ENCODE data around the gene MOV10L1.
"Not testable (repeated sequence)": the region's sequence is repeated elsewhere in the genome, so short reads cannot be mapped to it uniquely, and the experiment has no call there.

MOV10L1 gene

DNA sequence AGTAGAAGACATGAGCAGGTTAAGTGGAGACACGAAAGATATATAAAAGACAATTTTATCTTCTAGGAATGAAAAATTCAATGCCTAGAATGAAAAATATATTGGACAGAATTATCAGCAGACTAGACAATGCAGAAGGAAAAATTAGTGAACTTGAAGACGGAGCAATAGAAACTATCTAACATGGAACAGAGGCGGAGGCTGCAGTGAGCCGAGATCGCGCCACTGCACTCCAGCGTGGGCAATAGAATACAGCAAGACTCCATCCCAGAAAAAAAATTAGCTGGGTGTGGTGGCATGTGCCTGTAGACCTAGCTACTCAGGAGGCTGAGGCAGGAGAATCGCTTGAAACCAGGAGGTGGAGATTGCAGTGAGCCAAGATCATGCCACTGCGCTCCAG is 47.5 kb downstream of the MOV10L1 start:
- not testable (repeated sequence) for H3K9me3 ChIP-seq (ENCODE audit: control insufficient read depth in 2 of 2, low read length in 2 of 2); H3K27me3 ChIP-seq (ENCODE audit: control insufficient read depth in 2 of 2, insufficient read depth in 2 of 2, low read length in 2 of 2); H3K4me1 ChIP-seq (ENCODE audit: control insufficient read depth in 2 of 2, insufficient read depth in 2 of 2, low read length in 2 of 2); H3K9ac ChIP-seq (ENCODE audit: low read depth in 1 of 2, low read length in 2 of 2); H3K36me3 ChIP-seq (ENCODE audit: control insufficient read depth in 2 of 2, insufficient read depth in 2 of 2, low read length in 2 of 2); H3K4me3 ChIP-seq (ENCODE audit: low read length in 2 of 2); H3K27ac ChIP-seq (ENCODE audit: low read depth in 2 of 2, low read length in 2 of 2)

DNA sequence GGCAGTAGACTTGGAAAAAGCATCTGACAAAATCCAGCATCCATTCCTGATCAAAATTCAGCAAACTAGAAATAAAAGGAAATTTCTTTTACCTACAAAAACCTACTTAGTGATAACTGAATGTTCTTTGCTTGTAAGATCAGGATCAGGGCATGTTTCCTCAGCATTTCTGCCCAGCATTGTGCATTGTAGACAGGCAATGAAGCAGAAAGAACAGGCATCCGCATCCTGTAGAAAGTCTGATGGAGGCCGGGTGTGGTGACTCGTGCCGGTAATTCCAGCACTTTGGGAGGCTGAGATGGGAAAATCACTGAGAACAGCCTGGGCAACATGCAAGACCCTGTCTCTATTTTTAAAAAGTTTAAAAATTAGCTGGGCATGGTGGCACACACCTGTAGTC is 48.2 kb downstream of the MOV10L1 start:
- Histone ChIP-seq H3K27me3 (ENCODE audit: control insufficient read depth in 2 of 2, insufficient read depth in 2 of 2, low read length in 2 of 2) (peaks cover 9% of the 10 kb centered on the region in 2 donors), H3K36me3 (ENCODE audit: control insufficient read depth in 2 of 2, insufficient read depth in 2 of 2, low read length in 2 of 2) (no peaks in the 10 kb centered on the region), H3K9me3 (ENCODE audit: control insufficient read depth in 2 of 2, low read length in 2 of 2) (no peaks in the 10 kb centered on the region), H3K27ac (ENCODE audit: low read depth in 2 of 2, low read length in 2 of 2) (no peak overlapping the region), H3K4me1 (ENCODE audit: control insufficient read depth in 2 of 2, insufficient read depth in 2 of 2, low read length in 2 of 2) (peaks cover 0 to 2% of the 10 kb centered on the region in 2 donors), H3K9ac (ENCODE audit: low read depth in 1 of 2, low read length in 2 of 2) (no peak overlapping the region), H3K4me3 (ENCODE audit: low read length in 2 of 2) (no peak overlapping the region)

DNA sequence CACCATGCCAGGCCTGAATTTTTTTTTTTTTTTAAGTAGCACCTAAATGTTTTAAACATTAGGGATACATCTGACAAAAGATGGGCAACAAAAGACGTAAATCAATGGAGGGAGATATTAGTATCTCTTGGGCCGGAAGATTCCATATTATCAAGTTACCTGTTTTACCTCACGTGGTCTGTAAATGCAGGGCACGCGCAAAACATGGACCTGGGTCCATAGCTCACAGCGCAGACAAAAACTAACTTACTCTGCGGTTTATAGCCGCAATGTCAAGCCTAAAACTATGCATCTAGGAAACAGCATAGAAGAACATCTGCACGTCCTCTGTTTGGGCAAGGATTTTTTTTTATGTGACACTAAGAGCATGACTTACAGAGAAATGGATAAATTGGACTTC is 49.2 kb downstream of the MOV10L1 start:
- H3K27ac ChIP-seq (ENCODE audit: low read depth in 2 of 2, low read length in 2 of 2), result no peak overlapping the region
- H3K4me3 ChIP-seq (ENCODE audit: low read length in 2 of 2), result no peak overlapping the region
- H3K4me1 ChIP-seq (ENCODE audit: control insufficient read depth in 2 of 2, insufficient read depth in 2 of 2, low read length in 2 of 2), result peaks cover 0 to 2% of the 10 kb centered on the region in 2 donors
- no peak overlapping the region for H3K9ac ChIP-seq (ENCODE audit: low read depth in 1 of 2, low read length in 2 of 2)
- H3K9me3 ChIP-seq (ENCODE audit: control insufficient read depth in 2 of 2, low read length in 2 of 2), result no peaks in the 10 kb centered on the region
- H3K36me3 ChIP-seq (ENCODE audit: control insufficient read depth in 2 of 2, insufficient read depth in 2 of 2, low read length in 2 of 2), result no peaks in the 10 kb centered on the region
- H3K27me3 ChIP-seq (ENCODE audit: control insufficient read depth in 2 of 2, insufficient read depth in 2 of 2, low read length in 2 of 2), result peaks cover 9 to 14% of the 10 kb centered on the region in 2 donors

DNA sequence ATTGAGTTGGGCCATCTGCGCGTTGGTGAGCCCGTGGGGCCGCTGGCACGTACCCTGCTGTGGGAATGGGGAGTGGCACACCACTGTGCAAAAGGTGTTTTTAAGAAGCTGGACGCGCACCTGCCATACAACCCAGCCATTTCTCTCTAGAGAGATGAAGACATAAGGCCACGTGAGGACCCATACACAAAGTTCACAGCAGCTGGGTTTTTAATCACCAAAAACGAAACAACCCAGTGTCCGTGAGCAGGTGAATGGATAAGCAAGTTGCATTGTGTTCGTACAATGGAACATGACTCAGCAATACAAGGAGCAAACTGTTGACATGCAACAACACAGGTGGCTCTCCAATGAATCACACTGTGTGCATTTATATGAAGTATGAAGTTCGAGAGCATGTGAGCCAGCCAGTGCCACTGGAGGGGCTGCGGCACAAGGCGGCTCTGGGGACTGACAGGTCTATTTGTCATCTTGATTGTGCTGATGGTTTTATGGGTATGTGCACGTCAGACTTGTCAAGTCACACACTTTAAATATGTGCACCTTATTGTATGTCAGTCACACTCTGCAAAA is 50.1 kb downstream of the MOV10L1 start:
- Histone ChIP-seq H3K36me3 (ENCODE audit: control insufficient read depth in 2 of 2, insufficient read depth in 2 of 2, low read length in 2 of 2) (no peaks in the 10 kb centered on the region), H3K4me1 (ENCODE audit: control insufficient read depth in 2 of 2, insufficient read depth in 2 of 2, low read length in 2 of 2) (peaks cover 0 to 2% of the 10 kb centered on the region in 2 donors)

DNA sequence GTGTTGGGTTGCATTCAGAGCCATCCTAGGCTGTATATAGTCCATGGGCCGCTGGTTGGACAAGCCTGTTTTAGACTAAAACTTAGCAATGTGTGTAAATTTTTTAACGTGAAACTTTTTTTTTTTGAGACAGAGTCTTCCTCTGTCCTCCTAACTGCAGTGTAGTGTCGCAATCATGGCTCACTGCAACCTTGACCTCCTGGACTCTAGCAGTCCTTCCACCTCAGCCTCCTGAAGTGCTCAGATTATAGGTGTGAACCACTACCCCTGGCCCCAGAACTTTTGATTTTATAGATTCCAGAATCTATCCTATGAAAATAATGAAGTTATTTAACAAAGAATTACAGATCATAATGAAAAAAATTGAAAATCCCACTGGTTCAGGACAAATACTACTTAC is 50.8 kb downstream of the MOV10L1 start:
- Histone ChIP-seq H3K9me3 (ENCODE audit: control insufficient read depth in 2 of 2, low read length in 2 of 2) (no peaks in the 10 kb centered on the region), H3K4me3 (ENCODE audit: low read length in 2 of 2) (no peak overlapping the region), H3K4me1 (ENCODE audit: control insufficient read depth in 2 of 2, insufficient read depth in 2 of 2, low read length in 2 of 2) (peaks cover 0 to 2% of the 10 kb centered on the region in 2 donors), H3K36me3 (ENCODE audit: control insufficient read depth in 2 of 2, insufficient read depth in 2 of 2, low read length in 2 of 2) (no peaks in the 10 kb centered on the region), H3K27me3 (ENCODE audit: control insufficient read depth in 2 of 2, insufficient read depth in 2 of 2, low read length in 2 of 2) (peaks cover 11 to 13% of the 10 kb centered on the region in 2 donors), H3K27ac (ENCODE audit: low read depth in 2 of 2, low read length in 2 of 2) (no peak overlapping the region), H3K9ac (ENCODE audit: low read depth in 1 of 2, low read length in 2 of 2) (no peak overlapping the region)

More for the DNA sequence above, 50.1 kb downstream of the MOV10L1 start:
- no peak overlapping the region for H3K27ac ChIP-seq (ENCODE audit: low read depth in 2 of 2, low read length in 2 of 2)
- peaks cover 11% of the 10 kb centered on the region in 2 donors for H3K27me3 ChIP-seq (ENCODE audit: control insufficient read depth in 2 of 2, insufficient read depth in 2 of 2, low read length in 2 of 2)
- H3K9ac ChIP-seq (ENCODE audit: low read depth in 1 of 2, low read length in 2 of 2), result no peak overlapping the region
- H3K9me3 ChIP-seq (ENCODE audit: control insufficient read depth in 2 of 2, low read length in 2 of 2), result no peaks in the 10 kb centered on the region
- H3K4me3 ChIP-seq (ENCODE audit: low read length in 2 of 2), result no peak overlapping the region

DNA sequence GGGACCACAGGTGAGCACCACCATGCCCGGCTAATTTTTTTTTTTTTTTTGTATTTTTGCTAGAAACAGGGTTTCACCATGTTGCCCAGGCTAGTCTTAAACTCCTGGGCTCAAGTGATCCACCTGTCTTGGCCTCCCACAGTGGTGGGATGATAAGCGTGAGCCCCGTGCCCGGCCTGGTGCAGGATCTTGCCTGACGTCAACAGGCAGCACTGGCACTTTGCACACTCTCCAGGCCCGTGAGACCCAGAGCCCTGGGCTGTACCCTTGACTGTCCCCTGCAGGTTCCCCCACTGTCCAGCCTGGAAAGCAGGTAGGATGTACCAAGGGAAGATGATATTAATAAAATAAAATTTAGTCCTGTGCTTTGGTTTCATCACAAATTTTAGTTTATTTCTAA is 51.7 kb downstream of the MOV10L1 start:
- Histone ChIP-seq H3K27ac (ENCODE audit: low read depth in 2 of 2, low read length in 2 of 2) (no peak overlapping the region), H3K9ac (ENCODE audit: low read depth in 1 of 2, low read length in 2 of 2) (no peak overlapping the region), H3K36me3 (ENCODE audit: control insufficient read depth in 2 of 2, insufficient read depth in 2 of 2, low read length in 2 of 2) (no peaks in the 10 kb centered on the region), H3K4me3 (ENCODE audit: low read length in 2 of 2) (no peak overlapping the region), H3K27me3 (ENCODE audit: control insufficient read depth in 2 of 2, insufficient read depth in 2 of 2, low read length in 2 of 2) (peaks cover 11 to 16% of the 10 kb centered on the region in 2 donors), H3K9me3 (ENCODE audit: control insufficient read depth in 2 of 2, low read length in 2 of 2) (no peaks in the 10 kb centered on the region), H3K4me1 (ENCODE audit: control insufficient read depth in 2 of 2, insufficient read depth in 2 of 2, low read length in 2 of 2) (peaks cover 0 to 2% of the 10 kb centered on the region in 2 donors)

DNA sequence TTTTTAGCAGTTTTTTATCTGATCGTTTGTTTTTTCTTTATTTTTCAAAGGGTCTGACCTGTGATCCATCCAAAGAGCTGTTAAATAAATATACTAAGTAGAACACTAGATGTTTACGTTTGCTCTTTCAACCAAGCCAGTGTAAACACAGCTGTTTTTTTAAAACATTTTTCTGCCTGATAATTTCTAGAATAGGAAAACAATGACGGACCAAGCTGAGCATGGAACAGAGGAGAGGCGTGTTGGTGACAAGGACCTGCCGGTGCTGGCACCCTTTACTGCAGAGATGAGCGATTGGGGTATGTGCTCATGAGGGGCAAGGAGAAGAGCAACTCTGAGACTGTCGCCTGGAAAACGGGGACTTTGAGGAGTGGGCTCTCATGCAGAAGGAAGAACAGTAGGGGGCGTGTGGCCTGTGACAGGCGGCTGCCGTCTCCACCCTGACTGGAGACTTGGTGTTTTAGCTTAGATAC is 52.1 kb downstream of the MOV10L1 start:
- Histone ChIP-seq H3K4me1 (ENCODE audit: control insufficient read depth in 2 of 2, insufficient read depth in 2 of 2, low read length in 2 of 2) (peaks cover 0 to 2% of the 10 kb centered on the region in 2 donors), H3K36me3 (ENCODE audit: control insufficient read depth in 2 of 2, insufficient read depth in 2 of 2, low read length in 2 of 2) (no peaks in the 10 kb centered on the region), H3K4me3 (ENCODE audit: low read length in 2 of 2) (no peak overlapping the region), H3K9me3 (ENCODE audit: control insufficient read depth in 2 of 2, low read length in 2 of 2) (no peaks in the 10 kb centered on the region), H3K9ac (ENCODE audit: low read depth in 1 of 2, low read length in 2 of 2) (no peak overlapping the region), H3K27ac (ENCODE audit: low read depth in 2 of 2, low read length in 2 of 2) (no peak overlapping the region), H3K27me3 (ENCODE audit: control insufficient read depth in 2 of 2, insufficient read depth in 2 of 2, low read length in 2 of 2) (peaks cover 11 to 16% of the 10 kb centered on the region in 2 donors)

DNA sequence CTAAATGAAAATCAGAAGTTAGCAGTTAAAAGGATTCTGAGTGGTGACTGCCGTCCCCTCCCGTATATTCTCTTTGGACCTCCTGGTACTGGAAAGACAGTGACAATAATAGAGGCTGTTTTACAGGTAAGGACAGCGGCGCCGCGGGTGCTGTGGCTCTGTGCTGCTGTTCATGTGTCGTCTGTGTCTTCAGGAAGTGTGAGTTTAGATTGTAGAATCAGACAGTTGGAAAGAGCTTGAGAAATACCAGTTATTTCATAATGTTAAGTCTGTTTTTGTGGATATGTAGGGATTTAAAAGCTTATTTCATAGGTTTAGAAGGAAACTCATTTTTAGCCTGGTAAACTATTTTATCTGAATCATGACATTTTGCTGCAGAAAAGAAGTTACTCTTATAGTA is 53.3 kb downstream of the MOV10L1 start:
- Histone ChIP-seq H3K4me3 (ENCODE audit: low read length in 2 of 2) (no peak overlapping the region), H3K4me1 (ENCODE audit: control insufficient read depth in 2 of 2, insufficient read depth in 2 of 2, low read length in 2 of 2) (peaks cover 0 to 2% of the 10 kb centered on the region in 2 donors), H3K9me3 (ENCODE audit: control insufficient read depth in 2 of 2, low read length in 2 of 2) (no peaks in the 10 kb centered on the region), H3K27ac (ENCODE audit: low read depth in 2 of 2, low read length in 2 of 2) (no peak overlapping the region), H3K9ac (ENCODE audit: low read depth in 1 of 2, low read length in 2 of 2) (no peak overlapping the region), H3K27me3 (ENCODE audit: control insufficient read depth in 2 of 2, insufficient read depth in 2 of 2, low read length in 2 of 2) (peaks cover 11 to 16% of the 10 kb centered on the region in 2 donors), H3K36me3 (ENCODE audit: control insufficient read depth in 2 of 2, insufficient read depth in 2 of 2, low read length in 2 of 2) (no peaks in the 10 kb centered on the region)

DNA sequence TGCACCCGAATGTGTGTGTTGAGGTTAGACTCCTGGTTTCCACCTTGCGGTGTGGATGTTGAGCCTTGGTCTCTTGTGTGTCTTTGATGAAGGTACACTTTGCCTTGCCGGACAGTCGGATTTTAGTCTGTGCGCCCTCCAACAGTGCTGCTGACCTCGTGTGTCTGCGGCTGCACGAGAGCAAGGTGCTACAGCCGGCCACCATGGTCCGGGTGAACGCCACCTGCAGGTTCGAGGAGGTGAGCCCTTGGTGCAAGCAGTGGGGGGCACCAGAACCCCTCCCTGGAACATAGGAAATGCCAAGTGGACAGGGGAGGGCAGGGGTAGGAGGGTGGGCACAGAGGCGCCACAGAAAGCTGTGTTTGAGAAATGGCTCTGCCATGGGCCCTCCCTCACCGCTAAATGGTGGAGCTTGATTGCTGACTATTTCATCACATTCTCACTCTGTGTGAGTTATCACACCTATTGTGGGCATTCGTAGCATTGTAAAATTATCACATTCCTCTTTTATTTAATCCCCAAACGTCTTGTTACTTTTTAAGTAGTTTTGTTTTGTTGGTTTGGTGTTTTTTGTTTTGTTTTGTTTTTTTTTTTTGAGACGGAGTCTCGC is 54.3 kb downstream of the MOV10L1 start:
- H3K27me3 ChIP-seq (ENCODE audit: control insufficient read depth in 2 of 2, insufficient read depth in 2 of 2, low read length in 2 of 2), result peaks cover 11 to 16% of the 10 kb centered on the region in 2 donors
- H3K4me1 ChIP-seq (ENCODE audit: control insufficient read depth in 2 of 2, insufficient read depth in 2 of 2, low read length in 2 of 2), result peaks cover 0 to 2% of the 10 kb centered on the region in 2 donors
- no peaks in the 10 kb centered on the region for H3K9me3 ChIP-seq (ENCODE audit: control insufficient read depth in 2 of 2, low read length in 2 of 2)

DNA sequence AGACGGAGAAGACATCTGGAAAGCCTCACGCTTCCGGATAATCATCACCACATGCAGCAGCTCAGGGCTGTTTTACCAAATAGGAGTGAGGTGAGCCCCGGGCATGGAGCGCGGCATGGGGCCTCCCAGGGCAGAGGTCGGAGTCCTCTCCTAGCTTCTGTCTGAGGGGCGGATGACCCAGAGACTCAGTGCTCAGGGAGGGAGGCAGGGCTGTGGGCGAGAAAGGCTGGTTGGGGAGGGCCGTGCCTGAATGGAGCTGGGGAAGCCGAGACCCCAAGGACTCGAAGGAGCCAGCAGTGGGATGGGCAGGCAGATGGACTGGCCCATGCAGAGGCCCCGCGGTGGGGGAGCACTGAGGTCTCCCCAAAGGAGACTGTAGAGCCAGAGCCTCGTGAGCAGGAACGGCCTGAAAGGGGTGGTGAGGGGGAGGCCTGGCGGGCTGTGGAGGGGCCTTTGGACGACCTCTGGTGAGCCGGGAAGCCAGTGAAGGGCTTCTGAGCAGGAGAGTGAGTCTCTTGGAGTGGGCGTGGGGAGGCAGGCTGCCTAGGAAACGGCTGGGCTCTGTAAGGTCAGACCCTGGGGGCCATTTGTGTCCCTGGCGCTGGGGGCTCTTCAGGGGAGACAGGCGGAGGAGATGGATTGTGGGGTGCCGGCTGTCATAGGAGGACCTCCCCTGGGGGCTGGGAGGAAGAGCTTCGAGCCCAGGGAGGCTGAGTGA is 56.1 kb downstream of the MOV10L1 start:
- Histone ChIP-seq H3K4me1 (ENCODE audit: control insufficient read depth in 2 of 2, insufficient read depth in 2 of 2, low read length in 2 of 2) (no peaks in the 10 kb centered on the region), H3K9ac (ENCODE audit: low read depth in 1 of 2, low read length in 2 of 2) (no peak overlapping the region)

More for the DNA sequence above, 54.3 kb downstream of the MOV10L1 start:
- H3K36me3 ChIP-seq (ENCODE audit: control insufficient read depth in 2 of 2, insufficient read depth in 2 of 2, low read length in 2 of 2), result no peaks in the 10 kb centered on the region
- H3K4me3 ChIP-seq (ENCODE audit: low read length in 2 of 2), result no peak overlapping the region
- no peak overlapping the region for H3K27ac ChIP-seq (ENCODE audit: low read depth in 2 of 2, low read length in 2 of 2)
- no peak overlapping the region for H3K9ac ChIP-seq (ENCODE audit: low read depth in 1 of 2, low read length in 2 of 2)

More for the DNA sequence above, 56.1 kb downstream of the MOV10L1 start:
- peaks cover 14 to 18% of the 10 kb centered on the region in 2 donors for H3K27me3 ChIP-seq (ENCODE audit: control insufficient read depth in 2 of 2, insufficient read depth in 2 of 2, low read length in 2 of 2)
- no peak overlapping the region for H3K4me3 ChIP-seq (ENCODE audit: low read length in 2 of 2)
- no peak overlapping the region for H3K27ac ChIP-seq (ENCODE audit: low read depth in 2 of 2, low read length in 2 of 2)
- no peaks in the 10 kb centered on the region for H3K9me3 ChIP-seq (ENCODE audit: control insufficient read depth in 2 of 2, low read length in 2 of 2)
- H3K36me3 ChIP-seq (ENCODE audit: control insufficient read depth in 2 of 2, insufficient read depth in 2 of 2, low read length in 2 of 2), result no peaks in the 10 kb centered on the region

Measured in mucosa of rectum (tissue), 2 donors.